ENCODE results near the gene HSPG2. TPM values are rescaled to one million over a fixed set of nuclear protein-coding genes. Genes with fewer than 3 reads are reported as not detected.

Gene HSPG2
- total RNA-seq, 2 donors from 2014 or later: 684 to 846 TPM

DNA sequence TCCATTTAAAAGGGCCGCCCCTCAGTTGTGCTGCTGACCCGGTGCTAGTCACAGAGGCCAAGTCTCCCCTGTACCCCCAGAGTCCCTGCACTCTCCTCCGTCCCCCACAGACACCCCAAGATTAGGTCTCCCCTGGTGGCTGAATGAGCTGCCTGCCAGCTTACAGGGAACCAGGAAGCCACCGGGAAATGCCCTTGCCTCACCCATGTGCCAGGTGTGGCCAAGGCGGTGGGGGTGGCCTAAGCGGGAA is 32.7 kb downstream of the HSPG2 start:
- no peak for DNase-seq (ENCODE audit: low spot score)
- Histone ChIP-seq H3K4me3 (no peak overlapping the region), H3K4me1 (ENCODE audit: control insufficient read depth in 1 of 2, low read depth in 2 of 2) (peaks cover 80 to 99% of the 10 kb centered on the region in 2 donors)

DNA sequence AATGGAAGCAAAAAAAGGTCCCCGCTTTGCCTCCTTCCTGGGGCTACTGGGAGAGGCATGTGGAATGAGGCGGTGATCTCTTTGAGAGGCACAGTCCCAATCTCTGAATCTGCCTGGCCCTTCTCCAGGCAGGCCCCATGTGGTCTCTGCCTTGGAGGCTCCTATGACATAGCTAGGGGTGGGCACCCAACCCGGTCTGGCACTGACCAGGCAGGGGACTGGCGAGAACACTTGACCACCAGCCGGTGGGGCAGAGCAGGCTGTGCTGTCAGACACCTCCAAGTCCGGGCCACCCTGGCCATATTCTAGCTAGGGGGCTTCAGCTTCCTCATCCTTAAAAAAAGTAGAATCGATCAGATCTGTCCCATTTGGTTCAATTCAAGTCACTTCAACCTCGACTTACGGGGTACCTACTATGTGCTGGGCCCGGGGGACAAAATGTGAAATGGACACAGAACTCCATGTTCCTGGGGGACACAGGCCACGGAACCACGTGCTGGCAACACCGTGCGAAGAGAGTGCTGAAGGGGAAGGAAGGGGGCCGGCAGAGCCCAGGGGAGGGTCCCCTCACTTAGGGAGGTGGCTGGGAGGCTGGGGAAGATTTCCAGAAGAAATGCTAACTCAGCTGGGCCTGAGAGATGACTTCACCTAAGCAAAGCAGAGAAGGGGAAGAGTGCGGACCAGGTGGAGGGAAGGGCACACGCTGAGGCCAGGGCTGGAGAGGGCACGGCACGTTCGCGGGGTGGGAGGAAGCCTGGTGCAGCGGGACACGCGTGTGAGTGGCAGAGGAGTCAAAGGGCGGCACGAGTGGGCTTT is 33.3 kb downstream of the HSPG2 start:
- Histone ChIP-seq H3K27me3 (replicated peaks; ENCODE audit: insufficient read depth) (no peaks in the 10 kb centered on the region), H3K4me3 (no peak overlapping the region), H3K36me3 (no peaks in the 10 kb centered on the region), H3K4me1 (ENCODE audit: control insufficient read depth in 1 of 2, low read depth in 2 of 2) (peaks cover 83 to 99% of the 10 kb centered on the region in 2 donors), H3K9me3 (no peaks in the 10 kb centered on the region), H3K27ac (peak overlapping the region; percentile 99)
- DNase-seq (ENCODE audit: low spot score) (no peak), ATAC-seq (ENCODE audit: insufficient number of reproducible peaks, low FRiP score, low read depth) (no peak)
- TF ChIP-seq, protein P1, sequence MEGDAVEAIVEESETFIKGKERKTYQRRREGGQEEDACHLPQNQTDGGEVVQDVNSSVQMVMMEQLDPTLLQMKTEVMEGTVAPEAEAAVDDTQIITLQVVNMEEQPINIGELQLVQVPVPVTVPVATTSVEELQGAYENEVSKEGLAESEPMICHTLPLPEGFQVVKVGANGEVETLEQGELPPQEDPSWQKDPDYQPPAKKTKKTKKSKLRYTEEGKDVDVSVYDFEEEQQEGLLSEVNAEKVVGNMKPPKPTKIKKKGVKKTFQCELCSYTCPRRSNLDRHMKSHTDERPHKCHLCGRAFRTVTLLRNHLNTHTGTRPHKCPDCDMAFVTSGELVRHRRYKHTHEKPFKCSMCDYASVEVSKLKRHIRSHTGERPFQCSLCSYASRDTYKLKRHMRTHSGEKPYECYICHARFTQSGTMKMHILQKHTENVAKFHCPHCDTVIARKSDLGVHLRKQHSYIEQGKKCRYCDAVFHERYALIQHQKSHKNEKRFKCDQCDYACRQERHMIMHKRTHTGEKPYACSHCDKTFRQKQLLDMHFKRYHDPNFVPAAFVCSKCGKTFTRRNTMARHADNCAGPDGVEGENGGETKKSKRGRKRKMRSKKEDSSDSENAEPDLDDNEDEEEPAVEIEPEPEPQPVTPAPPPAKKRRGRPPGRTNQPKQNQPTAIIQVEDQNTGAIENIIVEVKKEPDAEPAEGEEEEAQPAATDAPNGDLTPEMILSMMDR (IDR thresholded peaks at IDR 0.05): no peak

More for the DNA sequence above, 32.7 kb downstream of the HSPG2 start:
- no peaks in the 10 kb centered on the region for H3K9me3 ChIP-seq
- no peaks in the 10 kb centered on the region for H3K27me3 ChIP-seq (replicated peaks; ENCODE audit: insufficient read depth)
- TF ChIP-seq, protein P1 (IDR thresholded peaks at IDR 0.05): no peak
- H3K27ac ChIP-seq: peak overlapping the region; percentile 99
- no peak for ATAC-seq (ENCODE audit: insufficient number of reproducible peaks, low FRiP score, low read depth)
- no peaks in the 10 kb centered on the region for H3K36me3 ChIP-seq

DNA sequence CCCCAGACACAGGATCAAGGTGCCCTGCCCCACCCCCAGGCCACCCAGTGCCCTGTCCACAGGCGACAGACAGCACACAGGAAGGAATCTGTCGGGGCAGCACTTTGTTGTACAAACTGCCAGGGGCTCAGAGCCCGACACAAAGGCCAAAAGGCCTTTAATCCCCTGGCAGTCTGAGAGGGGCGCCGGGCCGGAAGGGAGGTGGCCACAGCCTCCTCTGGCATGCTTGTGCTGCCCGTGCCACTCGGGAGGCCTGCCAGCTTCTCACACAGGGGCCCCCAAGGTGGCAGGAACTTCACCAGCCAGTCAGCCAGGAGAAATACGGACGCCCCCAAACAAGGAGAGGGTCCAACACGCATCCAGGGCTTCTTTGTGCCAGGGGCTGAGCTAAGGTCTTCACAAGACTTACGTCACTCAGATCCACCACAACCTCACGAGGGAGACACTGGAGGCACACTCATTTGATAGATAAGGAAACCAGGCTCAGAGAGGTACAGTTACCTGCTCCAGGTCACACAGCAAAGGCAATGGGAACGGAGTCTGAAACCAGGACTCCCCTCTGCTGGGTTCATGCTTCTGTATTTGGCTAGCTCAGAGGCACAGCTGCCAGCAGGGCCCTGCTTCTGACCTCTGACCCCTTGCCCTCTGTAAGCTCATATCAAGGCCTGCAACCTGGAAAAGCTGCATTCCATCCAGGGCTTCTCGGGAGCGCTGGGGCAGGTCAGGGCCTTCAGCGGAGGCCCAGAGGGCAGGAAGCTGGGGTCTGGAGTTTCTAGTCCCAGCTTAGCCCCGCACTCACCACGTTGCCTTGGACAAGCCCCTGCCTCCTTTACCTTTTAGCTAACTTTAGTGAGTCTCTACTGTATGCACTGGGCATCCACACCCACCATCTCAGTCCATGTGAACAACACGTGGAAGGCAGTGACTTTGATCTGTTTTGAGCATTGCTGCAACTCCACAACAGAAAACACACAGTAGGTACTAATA is 34.8 kb downstream of the HSPG2 start:
- TF ChIP-seq, protein P1 (IDR thresholded peaks at IDR 0.05): no peak
- H3K4me1 ChIP-seq (ENCODE audit: control insufficient read depth in 1 of 2, low read depth in 2 of 2): peaks cover 83 to 99% of the 10 kb centered on the region in 2 donors
- ATAC-seq (ENCODE audit: insufficient number of reproducible peaks, low FRiP score, low read depth) (no peak), DNase-seq (ENCODE audit: low spot score) (no peak)
- H3K36me3 ChIP-seq: no peaks in the 10 kb centered on the region
- H3K9me3 ChIP-seq: no peaks in the 10 kb centered on the region
- H3K27ac ChIP-seq: peak overlapping the region; percentile 99
- H3K4me3 ChIP-seq: peak overlapping the region; percentile 23
- no peaks in the 10 kb centered on the region for H3K27me3 ChIP-seq (replicated peaks; ENCODE audit: insufficient read depth)

DNA sequence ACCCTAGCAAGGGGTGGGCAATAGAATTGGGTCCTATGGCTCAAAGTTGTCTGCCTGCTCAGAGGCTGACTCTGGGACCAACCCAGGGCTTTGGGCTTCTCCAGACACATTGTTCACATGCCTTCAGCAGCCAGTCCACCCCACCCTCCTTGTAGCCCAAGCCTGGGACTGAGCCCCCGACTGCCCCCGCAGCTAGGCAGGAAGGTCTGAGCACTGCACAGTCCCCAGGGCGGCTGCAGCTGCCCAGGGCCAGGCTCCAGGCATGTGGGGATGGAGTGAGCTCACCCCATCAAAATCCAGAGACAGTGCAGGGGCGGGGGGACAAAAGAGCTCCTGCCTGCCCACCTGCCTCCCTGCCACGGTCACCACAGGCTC is 35.6 kb downstream of the HSPG2 start:
- no peaks in the 10 kb centered on the region for H3K9me3 ChIP-seq
- peak overlapping the region; percentile 23 for H3K4me3 ChIP-seq
- no peaks in the 10 kb centered on the region for H3K36me3 ChIP-seq
- DNase-seq (ENCODE audit: low spot score) (peak; percentile 61), ATAC-seq (ENCODE audit: insufficient number of reproducible peaks, low FRiP score, low read depth) (peak; percentile 31)
- H3K27me3 ChIP-seq (replicated peaks; ENCODE audit: insufficient read depth): no peaks in the 10 kb centered on the region
- peaks cover 83 to 99% of the 10 kb centered on the region in 2 donors for H3K4me1 ChIP-seq (ENCODE audit: control insufficient read depth in 1 of 2, low read depth in 2 of 2)
- peak overlapping the region; percentile 99 for H3K27ac ChIP-seq
- TF ChIP-seq, protein P1 (IDR thresholded peaks at IDR 0.05): peak; percentile 42

Measured in thoracic aorta (tissue), 2 donors.